Measurements from ENCODE around the gene ANKRD12.

The ANKRD12 gene

GRCh38 chr18:9296233-9297006 lies 159.8 kb downstream of the ANKRD12 start:
- DNase-seq = no peak

- DNase-seq = no peak
Measured at GRCh38 chr18:9297007-9297393, 160.4 kb downstream of the ANKRD12 start.

GRCh38 chr18:9304388-9305070 lies 167.9 kb downstream of the ANKRD12 start:
- DNase-seq = no peak

- DNase-seq = no peak
Measured at GRCh38 chr18:9319333-9319732, 182.8 kb downstream of the ANKRD12 start.

GRCh38 chr18:9321017-9321452 lies 184.5 kb downstream of the ANKRD12 start:
- DNase-seq = no peak

- no peak for DNase-seq
Measured at GRCh38 chr18:9321736-9322135, 185.2 kb downstream of the ANKRD12 start.

GRCh38 chr18:9322744-9323143 lies 186.2 kb downstream of the ANKRD12 start:
- DNase-seq = no peak

- DNase-seq = no peak
Measured at GRCh38 chr18:9323750-9324445, 187.3 kb downstream of the ANKRD12 start.

GRCh38 chr18:9325716-9326115 lies 189.1 kb downstream of the ANKRD12 start:
- no peak for DNase-seq

- DNase-seq = no peak
Measured at GRCh38 chr18:9328776-9329175, 192.2 kb downstream of the ANKRD12 start.

- DNase-seq = no peak
Measured at GRCh38 chr18:9329471-9329870, 192.9 kb downstream of the ANKRD12 start.

- DNase-seq = no peak
Measured at GRCh38 chr18:9330419-9330818, 193.8 kb downstream of the ANKRD12 start.

- peak; percentile 59 to 70 for DNase-seq
Measured at GRCh38 chr18:9333441-9334328, 197.1 kb downstream of the ANKRD12 start.

- peak; percentile 86 to 88 for DNase-seq
Measured at GRCh38 chr18:9334329-9334972, 197.9 kb downstream of the ANKRD12 start, which contains the start of gene TWSG1. Gene TWSG1 (plus strand): TSS chr18:9334773. CDS start chr18:9337230, 2,457 bp downstream.

GRCh38 chr18:9334973-9335696 lies 198.6 kb downstream of the ANKRD12 start:
- DNase-seq = peak; percentile 11 to 27
